Skin of body (tissue), 2 donors: ENCODE results near the gene LAMA2. TPM values are rescaled to one million over a fixed set of nuclear protein-coding genes. Genes with fewer than 3 reads are reported as not detected.

Source experiments
- DNase-seq: peaks from one replicate; lab custom pipeline; 2025; lab: John Stamatoyannopoulos, UW
- total RNA-seq: library from RNA; depleted of rRNA; stranded (reverse); fragments of >200 nt; gene quantifications from one replicate; pipeline ENCODE4 v1.2.3, GENCODE V29; 2014

Gene LAMA2
- total RNA-seq, 1 donor from 2014 or later: 87.4 TPM

- DNase-seq: no peak
Observed at GRCh38 chr6:129177801-129178200, 294.9 kb downstream of the LAMA2 start.

- no peak for DNase-seq
Observed at GRCh38 chr6:129179283-129179682, 296.3 kb downstream of the LAMA2 start.

DNA sequence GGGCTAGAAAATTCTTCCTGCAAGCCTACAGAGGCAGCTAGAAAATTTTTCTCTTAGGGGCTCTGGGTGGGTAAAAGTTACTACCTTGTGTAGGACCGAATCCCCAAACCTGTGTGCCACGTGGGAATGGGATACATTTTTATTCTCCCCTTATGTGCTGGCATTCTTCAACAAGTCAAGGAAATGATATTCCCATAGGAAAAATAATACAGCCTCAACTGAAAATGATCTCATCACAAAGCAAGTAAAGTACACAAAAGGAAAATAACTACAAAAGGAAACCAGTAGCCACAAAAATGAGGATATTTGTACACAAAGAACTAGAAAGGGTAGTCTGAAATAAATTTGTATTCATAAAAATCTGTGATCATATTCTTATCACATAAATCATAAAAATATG lies 298.1 kb downstream of the LAMA2 start:
- DNase-seq: no peak

DNA sequence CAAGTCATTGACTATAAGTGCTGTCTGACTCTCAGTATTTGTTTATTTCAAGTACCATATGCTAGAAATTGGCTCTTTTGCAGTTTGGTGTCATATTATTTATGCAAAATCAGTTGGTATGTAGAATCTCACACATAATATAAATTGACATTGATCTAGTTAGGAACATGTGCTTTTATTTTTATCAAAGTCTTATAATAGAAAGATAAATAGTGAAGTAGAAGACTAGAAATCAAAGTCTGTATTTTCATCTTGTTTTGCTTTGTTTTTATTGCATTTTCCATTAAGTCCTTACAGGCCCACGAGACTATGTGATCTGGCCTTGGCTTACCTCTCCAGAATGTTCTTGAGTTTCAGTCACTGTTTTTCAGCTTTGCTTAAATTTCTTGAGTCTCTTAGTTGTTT lies 300.3 kb downstream of the LAMA2 start:
- peak; percentile 43 for DNase-seq

- DNase-seq: peak; percentile 1
Observed at GRCh38 chr6:129183681-129184301, 300.9 kb downstream of the LAMA2 start.

GRCh38 chr6:129184324-129184723 lies 301.4 kb downstream of the LAMA2 start:
- DNase-seq: no peak

GRCh38 chr6:129184808-129185366 lies 301.9 kb downstream of the LAMA2 start:
- DNase-seq: no peak

DNA sequence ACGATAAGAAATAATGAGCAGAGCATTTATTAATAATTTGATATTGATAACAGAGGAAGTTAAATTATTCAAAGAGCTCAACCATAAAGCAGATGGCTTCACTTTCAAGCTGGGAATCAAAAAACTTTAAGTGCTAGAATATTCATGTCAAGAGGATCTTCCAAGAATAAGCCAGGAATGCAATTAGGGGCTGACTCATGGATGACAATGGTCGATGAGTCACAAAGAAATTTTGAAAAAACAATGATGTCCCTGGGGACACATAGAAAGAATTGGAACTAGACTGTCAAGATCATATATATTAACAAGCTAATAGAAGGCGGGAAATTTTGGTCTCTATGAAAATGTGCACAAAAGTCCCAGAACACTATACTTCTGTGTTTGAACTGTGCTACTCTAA lies 304.1 kb downstream of the LAMA2 start:
- peak; percentile 17 for DNase-seq

- no peak for DNase-seq
Observed at GRCh38 chr6:129188306-129188705, 305.4 kb downstream of the LAMA2 start.

DNA sequence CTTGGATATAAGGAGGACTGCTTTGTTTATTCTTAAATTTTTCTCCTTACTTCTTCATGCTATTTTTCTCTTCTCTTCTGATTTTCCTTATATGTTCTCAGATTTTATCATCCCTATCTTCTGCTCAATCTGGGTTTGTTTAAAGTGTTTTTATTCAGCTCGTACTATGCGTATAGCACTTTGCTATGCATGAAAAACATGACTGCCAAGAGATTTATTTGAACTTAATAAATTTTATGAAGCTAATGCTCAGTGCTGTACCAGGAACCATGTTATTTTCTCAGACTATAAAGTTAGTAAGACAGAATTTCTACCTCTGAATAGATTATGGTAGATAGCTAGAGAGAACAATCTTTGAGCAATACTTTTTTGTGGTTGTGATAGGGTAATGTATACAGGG lies 305.9 kb downstream of the LAMA2 start:
- peak; percentile 22 for DNase-seq

- peak; percentile 16 for DNase-seq
Observed at GRCh38 chr6:129189266-129189665, 306.3 kb downstream of the LAMA2 start.

DNA sequence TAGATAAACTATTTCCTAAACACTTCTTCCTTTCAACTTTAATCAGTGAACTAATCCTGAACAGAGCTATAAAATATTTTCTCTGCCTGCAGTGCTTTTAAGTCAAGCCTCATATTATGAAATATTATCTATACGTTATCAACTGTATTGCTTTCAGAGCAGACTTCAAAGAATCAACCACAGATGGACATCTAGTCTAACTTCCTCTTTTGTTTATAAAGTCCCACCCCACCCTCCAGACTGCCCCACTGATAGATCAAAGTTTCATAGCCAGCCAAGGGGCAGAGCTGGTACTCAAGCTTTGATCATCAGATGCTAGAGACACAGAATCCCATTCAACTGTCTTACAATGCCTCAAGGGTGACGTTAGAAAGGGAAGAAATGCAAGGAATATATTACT lies 308.3 kb downstream of the LAMA2 start:
- DNase-seq: no peak

GRCh38 chr6:129192458-129192989 lies 309.6 kb downstream of the LAMA2 start:
- DNase-seq: no peak

GRCh38 chr6:129194306-129194941 lies 311.5 kb downstream of the LAMA2 start:
- DNase-seq: peak; percentile 29

- peak; percentile 50 for DNase-seq
Observed at GRCh38 chr6:129195161-129195560, 312.2 kb downstream of the LAMA2 start.

DNA sequence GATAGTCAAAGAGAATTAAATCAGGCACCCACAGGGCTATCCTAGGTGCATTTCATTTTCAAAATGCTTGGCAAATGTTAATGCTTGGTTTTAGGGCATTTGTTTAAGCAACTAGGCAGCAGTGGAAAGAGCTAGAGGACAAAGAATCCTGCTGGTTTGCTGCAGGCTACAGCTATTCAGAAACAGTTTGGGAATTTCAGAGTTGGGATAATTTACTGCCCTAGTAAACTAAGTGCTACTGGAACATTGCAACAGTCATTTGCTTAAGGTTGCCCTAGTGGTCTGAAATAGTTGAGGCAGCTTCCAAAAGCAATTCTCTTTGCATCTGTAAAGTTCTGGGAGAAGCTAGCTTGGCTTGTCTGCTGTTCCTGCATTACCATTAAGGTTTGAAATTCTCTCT lies 312.7 kb downstream of the LAMA2 start:
- DNase-seq: peak; percentile 35

DNA sequence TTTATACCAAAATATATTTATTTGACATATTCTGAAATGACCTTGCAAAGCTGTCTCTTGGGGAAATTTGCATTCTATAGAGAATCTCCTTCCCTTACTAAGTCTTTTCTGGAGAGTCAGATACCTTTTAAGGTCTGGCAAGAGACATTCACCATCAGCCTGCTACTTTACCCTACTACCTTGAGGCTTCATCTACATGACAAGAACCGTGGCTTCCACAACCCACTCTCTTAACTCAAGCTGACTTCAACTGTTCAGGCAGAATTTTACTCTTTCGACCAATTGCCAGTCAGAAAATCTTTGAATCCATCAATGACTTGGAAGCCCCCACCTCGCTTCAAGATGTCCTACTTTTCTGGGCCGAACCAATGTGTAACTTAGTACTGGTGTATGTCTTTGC lies 314.2 kb downstream of the LAMA2 start:
- DNase-seq: no peak

DNA sequence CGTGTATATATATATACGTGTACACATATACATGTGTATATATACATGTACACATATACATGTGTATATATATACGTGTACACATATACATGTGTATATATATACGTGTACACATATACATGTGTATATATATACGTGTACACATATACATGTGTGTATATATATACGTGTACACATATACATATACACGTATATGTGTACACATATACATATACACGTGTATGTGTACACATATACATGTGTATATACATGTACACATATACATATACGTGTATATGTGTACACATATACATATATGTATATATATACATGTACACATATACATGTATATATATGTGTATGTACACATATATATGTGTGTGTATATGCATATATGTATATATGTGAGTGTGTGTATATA lies 317.2 kb downstream of the LAMA2 start:
- DNase-seq: no peak

DNA sequence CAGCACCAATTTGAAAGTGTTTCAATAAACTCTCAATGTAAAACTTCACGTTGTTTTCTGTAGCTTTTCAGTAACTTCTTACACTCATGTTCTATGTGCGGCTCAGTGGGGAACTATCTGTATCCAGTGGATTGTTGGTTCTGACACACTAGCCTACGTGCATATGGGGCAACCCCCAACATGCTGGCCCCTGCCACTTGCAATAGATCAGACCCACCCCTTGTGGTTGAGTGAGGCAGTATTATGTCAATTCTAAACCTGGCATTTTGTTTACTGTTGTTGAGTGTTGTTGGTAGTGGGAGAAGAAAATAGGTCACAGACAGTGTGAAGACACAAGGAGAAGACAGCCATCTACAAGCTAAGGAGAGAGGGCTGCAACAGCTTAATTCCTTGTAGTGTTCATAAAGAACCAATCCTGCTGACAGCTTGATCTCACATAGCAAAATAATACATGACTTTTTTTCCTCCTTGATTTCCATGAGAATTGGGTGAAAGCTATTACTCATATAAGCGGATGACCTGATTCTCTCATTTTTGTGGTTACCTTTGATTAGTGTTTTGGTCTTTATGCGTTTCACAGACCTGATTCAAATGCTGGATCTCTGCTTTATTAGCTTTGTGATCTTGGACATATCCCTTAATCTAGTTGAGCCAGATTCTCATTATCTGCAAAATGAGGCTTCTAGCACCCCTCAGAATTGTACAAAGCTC lies 320.4 kb downstream of the LAMA2 start:
- DNase-seq: no peak

DNA sequence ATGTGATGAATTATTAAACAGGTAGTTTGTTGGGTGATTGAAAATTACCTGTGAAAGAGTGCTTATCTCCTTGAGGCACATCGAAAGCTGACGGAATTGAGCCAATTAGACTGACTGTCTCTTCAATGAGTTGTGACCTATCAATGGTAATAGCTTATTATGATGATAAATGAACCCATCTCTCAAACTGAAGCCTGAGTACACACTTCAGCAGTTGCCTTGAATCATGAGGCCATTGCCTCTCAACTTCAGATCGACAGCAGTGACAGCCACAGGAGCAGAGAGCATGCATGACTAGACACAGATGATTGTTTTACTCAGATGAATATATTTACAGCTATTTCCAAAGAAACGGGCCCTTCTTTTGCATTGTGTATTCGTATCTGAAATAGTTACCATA lies 323.9 kb downstream of the LAMA2 start:
- no peak for DNase-seq

GRCh38 chr6:129207832-129208231 lies 324.9 kb downstream of the LAMA2 start:
- DNase-seq: no peak

DNA sequence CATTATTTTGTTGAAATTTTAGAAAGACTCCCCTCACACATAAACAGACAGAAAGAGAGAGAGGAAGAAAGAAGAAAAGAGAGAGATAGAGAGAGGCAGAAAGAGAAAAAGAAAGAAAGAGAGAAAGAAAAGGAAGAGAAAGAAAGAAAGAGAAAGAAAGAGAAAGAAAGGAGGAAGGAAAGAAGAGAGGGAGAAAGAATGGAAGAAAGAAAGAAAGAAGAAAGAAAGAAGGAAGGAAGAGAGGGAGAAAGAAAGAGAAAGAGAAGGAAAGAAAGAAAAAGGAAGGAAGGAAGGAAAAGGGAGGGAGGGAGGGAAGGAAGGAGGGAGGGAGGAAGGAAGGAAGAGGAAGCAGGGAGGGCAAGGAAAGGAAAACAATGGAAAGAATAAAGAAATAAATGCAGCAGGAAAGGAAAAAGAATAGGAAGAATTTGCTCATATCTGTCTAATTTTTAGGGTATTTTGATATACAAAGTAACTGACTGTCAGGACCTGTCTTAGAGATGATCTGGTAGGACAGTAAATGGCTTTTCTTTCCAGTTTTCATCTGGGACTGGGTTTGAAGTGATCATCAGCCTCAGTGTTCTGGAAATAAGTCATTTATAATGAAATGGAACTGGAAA lies 325.6 kb downstream of the LAMA2 start:
- no peak for DNase-seq
